CD14-positive monocyte (primary cell): ENCODE results near the gene ABO. TPM values are rescaled to one million over a fixed set of nuclear protein-coding genes. Genes with fewer than 3 reads are reported as not detected.

Experiments
- DNase-seq, 3 donors: peaks; one replicate each; pipeline ENCODE4 v3.0.0-alpha.2; 2011 to 2022
- H2AFZ ChIP-seq: 2 replicates; pipeline ENCODE4 v1.6.0; 2012; ENCODE audit warnings: mild to moderate bottlenecking, low read depth, low read length, inconsistent platforms; ENCODE audit not compliant: insufficient read depth, poor library complexity, severe bottlenecking
- H3K27ac ChIP-seq, 2 donors: 1 replicate in 1 of 2; 2 replicates in 1 of 2; pipeline ENCODE4 v1.5.1; 2012 to 2013; ENCODE audit warnings: low read length in 2 of 2, control low read depth in 1 of 2, inconsistent platforms in 1 of 2, low read depth in 1 of 2, mild to moderate bottlenecking in 1 of 2
- H3K27me3 ChIP-seq, 2 donors: one replicate each; pipeline versions ENCODE4 v1.6.0 to v1.6.1; 2011 to 2013; ENCODE audit warnings: low read length in 2 of 2; ENCODE audit not compliant: control insufficient read depth in 2 of 2, insufficient read depth in 2 of 2
- H3K36me3 ChIP-seq, 2 donors: replicated peaks in 1 of 2; 1 replicate in 1 of 2; 2 replicates in 1 of 2; pipeline versions ENCODE4 v1.5.1 to v1.6.1; 2012 to 2013; ENCODE audit warnings: low read length in 2 of 2, control low read depth in 1 of 2, inconsistent platforms in 1 of 2, mild to moderate bottlenecking in 1 of 2; ENCODE audit not compliant: insufficient read depth in 2 of 2, control insufficient read depth in 1 of 2
- H3K4me1 ChIP-seq, 2 donors: 1 replicate in 1 of 2; 2 replicates in 1 of 2; pipeline versions ENCODE4 v1.5.1 to v1.6.1; 2012 to 2013; ENCODE audit warnings: low read length in 2 of 2, control low read depth in 1 of 2, inconsistent platforms in 1 of 2, mild to moderate bottlenecking in 1 of 2, moderate library complexity in 1 of 2; ENCODE audit not compliant: insufficient read depth in 2 of 2, control insufficient read depth in 1 of 2
- H3K4me2 ChIP-seq: replicated peaks from 2 replicates; pipeline ENCODE3; 2012; ENCODE audit warnings: low read length, moderate library complexity, mild to moderate bottlenecking; ENCODE audit not compliant: poor library complexity, severe bottlenecking; ENCODE audit errors: extremely low read depth
- H3K4me3 ChIP-seq, 3 experiments: fragments of 200-600 bp in 1 of 3; sonication (generic) in 1 of 3; replicated peaks in 1 of 3; 1 replicate in 2 of 3; 2 replicates in 1 of 3; pipeline ENCODE4 v1.5.1; 2011 to 2013; ENCODE audit warnings: low read length in 3 of 3, mild to moderate bottlenecking in 3 of 3, control low read depth in 2 of 3, low read depth in 2 of 3, inconsistent platforms in 1 of 3, moderate library complexity in 1 of 3
- H3K79me2 ChIP-seq: 2 replicates; pipeline ENCODE4 v1.6.0; 2012; ENCODE audit warnings: mild to moderate bottlenecking, control low read depth, inconsistent platforms, low read length, moderate library complexity; ENCODE audit not compliant: insufficient read depth
- H3K9ac ChIP-seq: 2 replicates; pipeline ENCODE4 v1.6.0; 2017; ENCODE audit warnings: low read length, mild to moderate bottlenecking; ENCODE audit not compliant: insufficient read depth, poor library complexity, severe bottlenecking
- H3K9me3 ChIP-seq, 2 donors: replicated peaks in 1 of 2; 1 replicate in 1 of 2; 2 replicates in 1 of 2; pipeline versions ENCODE4 v1.5.1 to v1.6.1; 2012 to 2013; ENCODE audit warnings: low read length in 2 of 2, control low read depth in 1 of 2; ENCODE audit not compliant: control insufficient read depth in 1 of 2, insufficient read depth in 1 of 2
- H4K20me1 ChIP-seq: 2 replicates; pipeline ENCODE4 v1.6.0; 2012; ENCODE audit warnings: mild to moderate bottlenecking, low read length, control low read depth, moderate library complexity; ENCODE audit not compliant: insufficient read depth
- H3K27ac Mint-ChIP-seq, 7 donors: one replicate each; pipeline ENCODE4 v1.8.0; 2020; ENCODE audit warnings: mild to moderate bottlenecking in 7 of 7, mixed read lengths in 7 of 7, moderate library complexity in 6 of 7, inconsistent platforms in 2 of 7
- H3K27me3 Mint-ChIP-seq, 3 donors: one replicate each; pipeline ENCODE4 v1.8.0; 2021 to 2022; ENCODE audit warnings: low read depth in 3 of 3, mild to moderate bottlenecking in 3 of 3, mixed read lengths in 3 of 3, moderate library complexity in 3 of 3, inconsistent platforms in 1 of 3
- H3K36me3 Mint-ChIP-seq, 2 donors: one replicate each; pipeline ENCODE4 v1.8.0; 2020; ENCODE audit warnings: mixed read lengths in 2 of 2, inconsistent platforms in 1 of 2, mild to moderate bottlenecking in 1 of 2
- H3K4me1 Mint-ChIP-seq: one replicate; pipeline ENCODE4 v1.8.0; 2020; ENCODE audit warnings: mild to moderate bottlenecking, mixed read lengths
- H3K4me3 Mint-ChIP-seq, 2 donors: one replicate each; pipeline ENCODE4 v1.8.0; 2020; ENCODE audit warnings: mild to moderate bottlenecking in 2 of 2, mixed read lengths in 2 of 2, moderate library complexity in 1 of 2
- H3K9me3 Mint-ChIP-seq, 7 donors: one replicate each; pipeline ENCODE4 v1.8.0; 2020 to 2022; ENCODE audit warnings: mixed read lengths in 7 of 7, mild to moderate bottlenecking in 6 of 7, moderate library complexity in 6 of 7, inconsistent platforms in 2 of 7
- CTCF ChIP-seq: fragments of 200-600 bp; IDR thresholded peaks from one replicate; pipeline ENCODE4 v1.8.0; 2022; ENCODE audit warnings: antibody characterized with exemption, mild to moderate bottlenecking
- WGBS: methylation state at CpG from one replicate; pipeline ENCODE4 v1.1.5; 2013; ENCODE audit warnings: missing lambda C conversion rate; ENCODE audit not compliant: insufficient coverage; 5-methylcytosine and 5-hydroxymethylcytosine counted together
- intact Hi-C, 2 donors: fragments of 100-400 bp; cut with micrococcal nuclease; formaldehyde crosslinking; loops; one replicate each; pipeline versions ENCODE4 v1.15.0 to v1.15.1; 2023
- polyA plus RNA-seq, 3 donors: library from polyadenylated mRNA; depleted of rRNA in 1 of 3; unstranded in 2 of 3; stranded (reverse) in 1 of 3; fragments of 300-500 nt in 2 of 3; fragments of >200 nt in 1 of 3; fragmentation: Illumina TruSeq in 2 of 3; gene quantifications; 1 replicate in 2 of 3; 2 replicates in 1 of 3; pipeline ENCODE4 v1.2.3, GENCODE V29; 2012 to 2021

Gene ABO
- polyA plus RNA-seq, 3 donors: 0.50 to 2.1 TPM; not detected in 1

- Histone ChIP-seq H3K79me2 (no peaks in the 10 kb centered on the region), H3K27ac (peak overlapping the region in 1 of 2 donors; percentile 51), H4K20me1 (no peaks in the 10 kb centered on the region), H3K36me3 (no peaks in the 10 kb centered on the region), H3K4me1 (peaks cover 3 to 13% of the 10 kb centered on the region in 2 donors), H3K4me3 (peak overlapping the region in 1 of 3 experiments; percentile 14), H3K4me2 (peak overlapping the region; percentile 37), H3K27me3 (peaks cover 0 to 23% of the 10 kb centered on the region in 2 donors), H2AFZ (peak overlapping the region; percentile 21), H3K9ac (no peak overlapping the region), H3K9me3 (peaks cover 13 to 30% of the 10 kb centered on the region in 2 donors)
- peak; percentile 10 to 37 (median 11) for DNase-seq
- peak overlapping the region; percentile 12 to 42 for H3K4me3 Mint-ChIP-seq
- intact Hi-C loops: no loop called here
- H3K9me3 Mint-ChIP-seq: peaks cover 17 to 44% (median 26%) of the 10 kb centered on the region in 7 donors
- no peak for TF ChIP-seq CTCF
- peak overlapping the region in 5 of 7 donors; percentile 18 to 76 (median 42) for H3K27ac Mint-ChIP-seq
- 98% methylated on average over 4 of the region's 12 CpGs for WGBS
- peaks cover 1 to 3% of the 10 kb centered on the region in 2 donors for H3K36me3 Mint-ChIP-seq
- peaks cover 16% of the 10 kb centered on the region for H3K4me1 Mint-ChIP-seq
- peaks cover 20 to 36% (median 24%) of the 10 kb centered on the region in 3 donors for H3K27me3 Mint-ChIP-seq
Observed at GRCh38 chr9:133278161-133279114, 3.4 kb upstream of the ABO start.

GRCh38 chr9:133277467-133277866 is 2.5 kb upstream of the ABO start:
- peaks cover 17 to 44% (median 27%) of the 10 kb centered on the region in 7 donors for H3K9me3 Mint-ChIP-seq
- 100% methylated on average over 2 of the region's 4 CpGs for WGBS
- peaks cover 13 to 30% of the 10 kb centered on the region in 2 donors for H3K9me3 ChIP-seq
- no peak overlapping the region for H3K9ac ChIP-seq
- peaks cover 22% of the 10 kb centered on the region for H3K4me1 Mint-ChIP-seq
- H3K27me3 ChIP-seq: peaks cover 0 to 23% of the 10 kb centered on the region in 2 donors
- no peak overlapping the region for H3K4me3 ChIP-seq
- intact Hi-C loops: no loop called here
- H3K27ac ChIP-seq: no peak overlapping the region
- H3K36me3 ChIP-seq: no peaks in the 10 kb centered on the region
- no peak overlapping the region for H3K27ac Mint-ChIP-seq
- peaks cover 1 to 3% of the 10 kb centered on the region in 2 donors for H3K36me3 Mint-ChIP-seq
- no peaks in the 10 kb centered on the region for H4K20me1 ChIP-seq
- H3K4me1 ChIP-seq: peaks cover 3 to 13% of the 10 kb centered on the region in 2 donors
- no peak overlapping the region for H3K4me3 Mint-ChIP-seq
- no peak overlapping the region for H2AFZ ChIP-seq
- DNase-seq: no peak
- peaks cover 23 to 42% (median 28%) of the 10 kb centered on the region in 3 donors for H3K27me3 Mint-ChIP-seq
- no peak for TF ChIP-seq CTCF
- no peak overlapping the region for H3K4me2 ChIP-seq
- H3K79me2 ChIP-seq: no peaks in the 10 kb centered on the region
